HepG2 (cell line): ENCODE results near the gene ZNF581. TPM values are rescaled to one million over a fixed set of nuclear protein-coding genes. Genes with fewer than 3 reads are reported as not detected.
A peak's percentile ranks its signal among the peaks of the same experiment; 100 is the strongest.

Experiments used
- AKAP8 ChIP-seq: sonication (generic); formaldehyde crosslinking; IDR thresholded peaks from 2 replicates; pipeline ENCODE4 v1.5.1; 2020; ENCODE audit warnings: mild to moderate bottlenecking, missing genetic modification reagents
- ARNT2 ChIP-seq: sonication (generic); formaldehyde crosslinking; IDR thresholded peaks from 2 replicates; pipeline ENCODE4 v1.8.0; 2022; ENCODE audit warnings: mild to moderate bottlenecking, low read depth, missing genetic modification reagents, moderate library complexity
- ATF1 ChIP-seq: IDR thresholded peaks from 2 replicates; pipeline ENCODE4 v1.6.1; 2016; ENCODE audit warnings: mild to moderate bottlenecking, control low read depth
- CEBPG ChIP-seq: IDR thresholded peaks from 2 replicates; pipeline ENCODE4 v1.6.1; 2016
- DPF2 ChIP-seq: sonication (generic); formaldehyde crosslinking; IDR thresholded peaks from 2 replicates; pipeline ENCODE4 v1.4.0; 2020; ENCODE audit warnings: mild to moderate bottlenecking, low read depth, missing genetic modification reagents, borderline replicate concordance
- ESRRA ChIP-seq: sonication (generic); formaldehyde crosslinking; IDR thresholded peaks from 2 replicates; pipeline ENCODE4 v1.5.1; 2020; ENCODE audit warnings: mild to moderate bottlenecking, low read depth, missing genetic modification reagents
- FLYWCH1 ChIP-seq: sonication (generic); formaldehyde crosslinking; IDR thresholded peaks from 2 replicates; pipeline ENCODE4 v1.8.1; 2023; ENCODE audit warnings: mild to moderate bottlenecking, missing genetic modification reagents
- HOXA9 ChIP-seq: sonication (generic); formaldehyde crosslinking; IDR thresholded peaks from 2 replicates; pipeline ENCODE4 v1.8.1; 2022; ENCODE audit warnings: missing genetic modification reagents, mild to moderate bottlenecking, moderate library complexity, borderline replicate concordance
- JUN ChIP-seq: sonication (generic); formaldehyde crosslinking; IDR thresholded peaks from 2 replicates; pipeline ENCODE4 v1.4.0; 2020; ENCODE audit warnings: mild to moderate bottlenecking, missing genetic modification reagents
- KAT2B ChIP-seq: fragments of 150-350 bp; IDR thresholded peaks from 2 replicates; pipeline ENCODE4 v1.6.1; 2014; ENCODE audit warnings: low read depth, low read length, borderline replicate concordance
- MAF1 ChIP-seq: sonication (generic); formaldehyde crosslinking; IDR thresholded peaks from 2 replicates; pipeline ENCODE4 v1.5.0; 2020; ENCODE audit warnings: missing genetic modification reagents, borderline replicate concordance
- MED1 ChIP-seq: sonication (generic); formaldehyde crosslinking; IDR thresholded peaks from 2 replicates; pipeline ENCODE4 v1.4.0; 2020; ENCODE audit warnings: missing genetic modification reagents
- MED13 ChIP-seq: sonication (generic); formaldehyde crosslinking; IDR thresholded peaks from 2 replicates; pipeline ENCODE4 v1.5.0; 2020; ENCODE audit warnings: missing genetic modification reagents
- NCOA2 ChIP-seq: sonication (generic); formaldehyde crosslinking; IDR thresholded peaks from 2 replicates; pipeline ENCODE4 v1.8.0; 2022; ENCODE audit warnings: inconsistent platforms
- NFRKB ChIP-seq: fragments of 450-650 bp; IDR thresholded peaks from 2 replicates; pipeline ENCODE4 v1.6.1; 2017
- SETDB1 ChIP-seq: sonication (generic); formaldehyde crosslinking; IDR thresholded peaks from 2 replicates; pipeline ENCODE4 v1.5.1; 2020; ENCODE audit warnings: missing genetic modification reagents, mild to moderate bottlenecking, borderline replicate concordance
- SMAD3 ChIP-seq: sonication (generic); formaldehyde crosslinking; IDR thresholded peaks from 2 replicates; pipeline ENCODE4 v1.4.0; 2020; ENCODE audit warnings: missing genetic modification reagents
- SMARCC2 ChIP-seq: fragments of 450-650 bp; IDR thresholded peaks from 2 replicates; pipeline ENCODE4 v1.6.1; 2017; ENCODE audit warnings: antibody characterized with exemption, mild to moderate bottlenecking
- TBX3 ChIP-seq: fragments of 450-650 bp; IDR thresholded peaks from 2 replicates; pipeline ENCODE4 v1.6.1; 2017; ENCODE audit warnings: antibody characterized with exemption, mild to moderate bottlenecking, inconsistent platforms, borderline replicate concordance
- ZFP37 ChIP-seq: sonication (generic); formaldehyde crosslinking; IDR thresholded peaks from 2 replicates; pipeline ENCODE4 v1.4.0; 2020; ENCODE audit warnings: missing genetic modification reagents, borderline replicate concordance
- ZNF253 ChIP-seq: sonication (generic); formaldehyde crosslinking; IDR thresholded peaks from 2 replicates; pipeline ENCODE4 v1.8.0; 2022; ENCODE audit warnings: mild to moderate bottlenecking, missing genetic modification reagents, borderline replicate concordance
- ZNF335 ChIP-seq: sonication (generic); formaldehyde crosslinking; IDR thresholded peaks from 2 replicates; pipeline ENCODE4 v1.4.0; 2020; ENCODE audit warnings: missing genetic modification reagents
- ZNF431 ChIP-seq: sonication (generic); formaldehyde crosslinking; IDR thresholded peaks from 2 replicates; pipeline ENCODE4 v1.9.0; 2022; ENCODE audit warnings: missing genetic modification reagents, low read depth, mild to moderate bottlenecking, borderline replicate concordance
- ZNF460 ChIP-seq: sonication (generic); formaldehyde crosslinking; IDR thresholded peaks from 2 replicates; pipeline ENCODE4 v1.5.1; 2020; ENCODE audit warnings: missing genetic modification reagents, mild to moderate bottlenecking, borderline replicate concordance
- ZNF557 ChIP-seq: sonication (generic); formaldehyde crosslinking; IDR thresholded peaks from 2 replicates; pipeline ENCODE4 v1.4.0; 2020; ENCODE audit warnings: missing genetic modification reagents
- ZNF792 ChIP-seq: IDR thresholded peaks from 2 replicates; pipeline ENCODE4 v1.6.1; 2016
- ZSCAN21 ChIP-seq: sonication (generic); formaldehyde crosslinking; IDR thresholded peaks from 2 replicates; pipeline ENCODE4 v1.8.0; 2022; ENCODE audit warnings: mild to moderate bottlenecking, missing genetic modification reagents, moderate library complexity, borderline replicate concordance
- ZSCAN29 ChIP-seq: sonication (generic); formaldehyde crosslinking; conservative IDR thresholded peaks from 2 replicates; pipeline ENCODE4 v1.4.0; 2020; ENCODE audit warnings: mild to moderate bottlenecking, missing genetic modification reagents
- polyA plus RNA-seq, 8 experiments: library from polyadenylated mRNA; depleted of rRNA in 3 of 8; stranded (reverse) in 7 of 8; unstranded in 1 of 8; fragments of >200 nt; fragmentation: Illumina TruSeq in 4 of 8; extraction: Trizol in 4 of 8; gene quantifications; 2 replicates each; pipeline versions ENCODE4 v1.2.1 to v1.2.3, GENCODE V29; 2011 to 2016; ENCODE audit warnings: low read depth in 4 of 8, missing spikeins in 1 of 8, mixed read lengths in 1 of 8; ENCODE audit not compliant: insufficient read depth in 1 of 8
- total RNA-seq, 5 experiments: library from RNA; depleted of rRNA; stranded (reverse); fragments of >200 nt; fragmentation: Illumina TruSeq; extraction: Trizol; gene quantifications; 2 replicates each; pipeline ENCODE4 v1.2.3, GENCODE V29; 2016; ENCODE audit warnings: low read depth in 1 of 5
- TF ChIP-seq, protein P1 (sequence below): sonication (generic); formaldehyde crosslinking; IDR thresholded peaks from 2 replicates; pipeline ENCODE4 v1.4.0; 2020; ENCODE audit warnings: mild to moderate bottlenecking, missing genetic modification reagents
- TF ChIP-seq, protein P2 (sequence below): sonication (generic); formaldehyde crosslinking; IDR thresholded peaks from 2 replicates; pipeline ENCODE4 v1.9.0; 2021; ENCODE audit warnings: missing genetic modification reagents, mild to moderate bottlenecking, borderline replicate concordance
- TF ChIP-seq, protein P3 (sequence below): sonication (generic); formaldehyde crosslinking; IDR thresholded peaks from 2 replicates; pipeline ENCODE4 v1.9.0; 2021; ENCODE audit warnings: missing genetic modification reagents, mild to moderate bottlenecking, borderline replicate concordance

ZNF581 gene
- total and polyA plus RNA-seq, 2 of the 13 experiments (the other 11 are each of a cell fraction or from before 2014, with no cell fraction given) = 19.6 to 49.5 TPM

- TF ChIP-seq ARNT2 (CRISPR knock-in tag) (no peak), AKAP8 (CRISPR knock-in tag) (no peak), ZNF557 (CRISPR knock-in tag) (no peak), NCOA2 (CRISPR knock-in tag) (0 out of 2 replicates have a peak, but pooled peaks have one; percentile 12), MAF1 (CRISPR knock-in tag) (no peak), HOXA9 (CRISPR knock-in tag) (no peak), ZSCAN21 (peak; percentile 28; the same call in 1 of the 2 replicates), SMARCC2 (no peak), CEBPG (CRISPR knock-in tag) (no peak), JUN (CRISPR knock-in tag) (no peak), KAT2B (no peak), ZNF431 (no peak), ZNF253 (CRISPR knock-in tag) (0 out of 2 replicates have a peak, but pooled peaks have one; percentile 32), TBX3 (no peak), NFRKB (no peak), SMAD3 (CRISPR knock-in tag) (no peak), ZNF792 (no peak), ZNF460 (CRISPR knock-in tag) (no peak), ZSCAN29 (CRISPR knock-in tag) (no peak), MED13 (CRISPR knock-in tag) (no peak), SETDB1 (no peak), ZFP37 (CRISPR knock-in tag) (no peak), ATF1 (CRISPR knock-in tag) (no peak), ZNF335 (CRISPR knock-in tag) (no peak), DPF2 (CRISPR knock-in tag) (no peak), ESRRA (CRISPR knock-in tag) (no peak), FLYWCH1 (CRISPR knock-in tag) (no peak), MED1 (CRISPR knock-in tag) (no peak; the same call in 1 of the 2 replicates)
- TF ChIP-seq, protein P1, sequence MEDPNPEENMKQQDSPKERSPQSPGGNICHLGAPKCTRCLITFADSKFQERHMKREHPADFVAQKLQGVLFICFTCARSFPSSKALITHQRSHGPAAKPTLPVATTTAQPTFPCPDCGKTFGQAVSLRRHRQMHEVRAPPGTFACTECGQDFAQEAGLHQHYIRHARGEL = no peak
- TF ChIP-seq, protein P2, sequence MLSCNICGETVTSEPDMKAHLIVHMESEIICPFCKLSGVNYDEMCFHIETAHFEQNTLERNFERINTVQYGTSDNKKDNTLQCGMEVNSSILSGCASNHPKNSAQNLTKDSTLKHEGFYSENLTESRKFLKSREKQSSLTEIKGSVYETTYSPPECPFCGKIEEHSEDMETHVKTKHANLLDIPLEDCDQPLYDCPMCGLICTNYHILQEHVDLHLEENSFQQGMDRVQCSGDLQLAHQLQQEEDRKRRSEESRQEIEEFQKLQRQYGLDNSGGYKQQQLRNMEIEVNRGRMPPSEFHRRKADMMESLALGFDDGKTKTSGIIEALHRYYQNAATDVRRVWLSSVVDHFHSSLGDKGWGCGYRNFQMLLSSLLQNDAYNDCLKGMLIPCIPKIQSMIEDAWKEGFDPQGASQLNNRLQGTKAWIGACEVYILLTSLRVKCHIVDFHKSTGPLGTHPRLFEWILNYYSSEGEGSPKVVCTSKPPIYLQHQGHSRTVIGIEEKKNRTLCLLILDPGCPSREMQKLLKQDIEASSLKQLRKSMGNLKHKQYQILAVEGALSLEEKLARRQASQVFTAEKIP (CRISPR knock-in tag) = no peak
- TF ChIP-seq, protein P3, sequence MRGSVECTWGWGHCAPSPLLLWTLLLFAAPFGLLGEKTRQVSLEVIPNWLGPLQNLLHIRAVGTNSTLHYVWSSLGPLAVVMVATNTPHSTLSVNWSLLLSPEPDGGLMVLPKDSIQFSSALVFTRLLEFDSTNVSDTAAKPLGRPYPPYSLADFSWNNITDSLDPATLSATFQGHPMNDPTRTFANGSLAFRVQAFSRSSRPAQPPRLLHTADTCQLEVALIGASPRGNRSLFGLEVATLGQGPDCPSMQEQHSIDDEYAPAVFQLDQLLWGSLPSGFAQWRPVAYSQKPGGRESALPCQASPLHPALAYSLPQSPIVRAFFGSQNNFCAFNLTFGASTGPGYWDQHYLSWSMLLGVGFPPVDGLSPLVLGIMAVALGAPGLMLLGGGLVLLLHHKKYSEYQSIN (CRISPR knock-in tag) = no peak
These were observed 3.3 kb upstream of the ZNF581 start (continued) for GRCh38 chr19:55640043-55640576.
